Endothelial cell (in vitro differentiated cells): ENCODE measurements around the gene GLI3. TPM values are rescaled to one million over a fixed set of nuclear protein-coding genes. Genes with fewer than 3 reads are reported as not detected.

ENCODE experiments used
- DNase-seq: peaks from one replicate; pipeline ENCODE4 v3.0.0; 2021; ENCODE audit warnings: low spot score
- H3K27ac Mint-ChIP-seq: one replicate; pipeline ENCODE4 v1.8.0; 2021; ENCODE audit warnings: mixed read lengths, inconsistent platforms; ENCODE audit not compliant: unreplicated experiment
- H3K27me3 Mint-ChIP-seq: one replicate; pipeline ENCODE4 v1.8.0; 2021; ENCODE audit warnings: mild to moderate bottlenecking, moderate library complexity, mixed read lengths, inconsistent platforms; ENCODE audit not compliant: unreplicated experiment
- H3K36me3 Mint-ChIP-seq: one replicate; pipeline ENCODE4 v1.8.0; 2021; ENCODE audit warnings: mild to moderate bottlenecking, low read depth, mixed read lengths, inconsistent platforms; ENCODE audit not compliant: unreplicated experiment
- H3K4me1 Mint-ChIP-seq: one replicate; pipeline ENCODE4 v1.8.0; 2021; ENCODE audit warnings: mild to moderate bottlenecking, mixed read lengths, inconsistent platforms; ENCODE audit not compliant: unreplicated experiment
- H3K4me3 Mint-ChIP-seq: one replicate; pipeline ENCODE4 v1.8.0; 2021; ENCODE audit warnings: mild to moderate bottlenecking, mixed read lengths, inconsistent platforms; ENCODE audit not compliant: unreplicated experiment
- H3K9me3 Mint-ChIP-seq: one replicate; pipeline ENCODE4 v1.8.0; 2021; ENCODE audit warnings: mixed read lengths, inconsistent platforms; ENCODE audit not compliant: unreplicated experiment
- total RNA-seq: library from RNA; stranded (reverse); fragmentation: NEBNext Ultra II Directional; extraction: Animal tissue kit (Norgen Biotek cat#: 25700); gene quantifications from one replicate; pipeline ENCODE4 v1.2.1, GENCODE V29; 2021; ENCODE audit not compliant: unreplicated experiment
- TF ChIP-seq, protein P1 (sequence below): fragments of 200-600 bp; sonication (generic); IDR thresholded peaks from one replicate; pipeline ENCODE4 v1.5.0; 2021; ENCODE audit warnings: antibody characterized with exemption; ENCODE audit not compliant: unreplicated experiment

GLI3 gene
- total RNA-seq, 1 donor from 2014 or later = 24.9 TPM

DNA sequence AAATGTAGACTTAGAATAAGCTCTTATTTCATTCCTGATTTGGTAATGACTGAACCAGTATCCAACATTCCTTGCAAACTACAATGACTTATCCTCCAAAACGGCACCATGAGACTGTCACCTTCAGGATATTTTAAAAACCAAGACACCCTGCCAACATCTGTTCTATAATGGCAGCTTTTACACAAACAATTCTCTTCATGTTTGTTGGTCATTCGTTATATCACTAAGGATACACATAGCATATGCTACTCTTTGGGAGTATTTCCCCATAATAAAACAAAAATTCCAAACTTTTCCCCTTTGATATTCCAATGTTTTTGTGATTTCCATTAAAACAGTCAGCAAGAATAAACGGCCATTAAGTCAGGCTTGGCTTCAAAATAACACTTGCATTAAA, 215.4 kb downstream of the GLI3 start:
- Mint-ChIP-seq H3K4me3 (no peak overlapping the region), H3K36me3 (peaks cover 3% of the 10 kb centered on the region), H3K27ac (no peak overlapping the region), H3K27me3 (peaks cover 2% of the 10 kb centered on the region), H3K9me3 (no peaks in the 10 kb centered on the region), H3K4me1 (peaks cover 3% of the 10 kb centered on the region)
- TF ChIP-seq, protein P1, sequence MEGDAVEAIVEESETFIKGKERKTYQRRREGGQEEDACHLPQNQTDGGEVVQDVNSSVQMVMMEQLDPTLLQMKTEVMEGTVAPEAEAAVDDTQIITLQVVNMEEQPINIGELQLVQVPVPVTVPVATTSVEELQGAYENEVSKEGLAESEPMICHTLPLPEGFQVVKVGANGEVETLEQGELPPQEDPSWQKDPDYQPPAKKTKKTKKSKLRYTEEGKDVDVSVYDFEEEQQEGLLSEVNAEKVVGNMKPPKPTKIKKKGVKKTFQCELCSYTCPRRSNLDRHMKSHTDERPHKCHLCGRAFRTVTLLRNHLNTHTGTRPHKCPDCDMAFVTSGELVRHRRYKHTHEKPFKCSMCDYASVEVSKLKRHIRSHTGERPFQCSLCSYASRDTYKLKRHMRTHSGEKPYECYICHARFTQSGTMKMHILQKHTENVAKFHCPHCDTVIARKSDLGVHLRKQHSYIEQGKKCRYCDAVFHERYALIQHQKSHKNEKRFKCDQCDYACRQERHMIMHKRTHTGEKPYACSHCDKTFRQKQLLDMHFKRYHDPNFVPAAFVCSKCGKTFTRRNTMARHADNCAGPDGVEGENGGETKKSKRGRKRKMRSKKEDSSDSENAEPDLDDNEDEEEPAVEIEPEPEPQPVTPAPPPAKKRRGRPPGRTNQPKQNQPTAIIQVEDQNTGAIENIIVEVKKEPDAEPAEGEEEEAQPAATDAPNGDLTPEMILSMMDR = no peak
- DNase-seq = no peak

DNA sequence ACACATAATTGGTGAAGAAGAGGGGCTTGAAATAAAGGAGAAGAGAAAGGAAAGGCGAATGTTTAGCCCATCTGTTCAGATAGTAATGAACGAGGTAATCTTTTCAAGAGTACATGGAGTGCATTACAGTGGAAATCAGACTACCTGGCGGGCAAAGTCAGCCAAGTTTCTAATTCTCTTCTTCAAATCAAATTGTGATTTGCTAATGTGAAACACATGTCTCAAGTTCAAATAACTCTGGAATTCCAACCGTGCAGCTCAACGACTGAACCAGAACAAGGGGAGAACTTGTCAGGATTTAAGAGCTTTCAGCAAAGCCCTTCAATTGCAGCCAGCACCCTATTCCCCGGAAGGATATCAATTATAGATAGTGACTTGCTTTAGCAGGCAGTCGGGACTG, 216.9 kb downstream of the GLI3 start:
- Mint-ChIP-seq H3K27me3 (peaks cover 2% of the 10 kb centered on the region), H3K4me3 (no peak overlapping the region), H3K36me3 (peaks cover 15% of the 10 kb centered on the region), H3K9me3 (no peaks in the 10 kb centered on the region), H3K4me1 (peaks cover 3% of the 10 kb centered on the region), H3K27ac (no peak overlapping the region)
- TF ChIP-seq, protein P1 = no peak
- DNase-seq = no peak

DNA sequence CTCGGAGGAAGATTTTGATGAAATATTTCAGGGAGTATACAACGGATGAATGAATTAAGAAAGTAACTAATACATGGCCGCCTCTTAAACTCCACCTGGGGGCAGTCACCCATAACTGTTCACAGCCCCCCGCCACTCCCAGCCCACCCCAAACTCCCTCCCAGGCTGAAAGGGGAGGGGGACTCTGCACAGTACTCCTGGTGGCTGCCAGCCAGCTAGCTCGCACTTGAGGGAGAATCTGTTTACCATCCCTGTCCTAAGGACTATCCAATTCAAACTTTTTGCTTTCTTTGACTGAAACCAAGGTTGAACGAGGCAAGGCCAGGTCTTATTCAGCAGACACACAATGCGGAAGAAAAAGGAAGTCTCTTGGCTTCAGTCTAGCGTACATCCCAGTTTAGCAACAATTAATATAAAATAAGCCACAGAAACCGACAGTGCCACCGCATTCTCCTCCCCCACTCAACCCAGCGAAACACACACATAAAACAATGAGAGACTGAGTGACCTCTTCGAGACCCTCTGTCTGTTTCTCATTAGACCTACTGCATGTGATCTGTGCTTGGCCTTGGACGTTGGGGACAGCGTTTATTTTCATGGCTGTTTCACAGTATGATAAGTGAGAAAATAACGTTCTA, 219.5 kb downstream of the GLI3 start:
- TF ChIP-seq, protein P1 = no peak
- Mint-ChIP-seq H3K36me3 (peaks cover 21% of the 10 kb centered on the region), H3K4me3 (no peak overlapping the region), H3K27ac (no peak overlapping the region), H3K4me1 (no peaks in the 10 kb centered on the region), H3K9me3 (no peaks in the 10 kb centered on the region), H3K27me3 (peaks cover 2% of the 10 kb centered on the region)
- no peak for DNase-seq

- TF ChIP-seq, protein P1 = no peak
- no peak overlapping the region for H3K27ac Mint-ChIP-seq
- peaks cover 2% of the 10 kb centered on the region for H3K27me3 Mint-ChIP-seq
- no peak for DNase-seq
- H3K4me3 Mint-ChIP-seq = no peak overlapping the region
- H3K36me3 Mint-ChIP-seq = peaks cover 21% of the 10 kb centered on the region
- no peaks in the 10 kb centered on the region for H3K9me3 Mint-ChIP-seq
- no peaks in the 10 kb centered on the region for H3K4me1 Mint-ChIP-seq
These were observed 220.5 kb downstream of the GLI3 start for GRCh38 chr7:42016517-42016916.
